ENCODE data around the gene CCDC51. TPM values are rescaled to one million over a fixed set of nuclear protein-coding genes. Genes with fewer than 3 reads are reported as not detected.

CCDC51 gene
- total and polyA plus RNA-seq, 2 of the 13 experiments (the other 11 are each of a cell fraction or from before 2014, with no cell fraction given) = 18.1 to 29.4 TPM

- TF ChIP-seq, protein P1, sequence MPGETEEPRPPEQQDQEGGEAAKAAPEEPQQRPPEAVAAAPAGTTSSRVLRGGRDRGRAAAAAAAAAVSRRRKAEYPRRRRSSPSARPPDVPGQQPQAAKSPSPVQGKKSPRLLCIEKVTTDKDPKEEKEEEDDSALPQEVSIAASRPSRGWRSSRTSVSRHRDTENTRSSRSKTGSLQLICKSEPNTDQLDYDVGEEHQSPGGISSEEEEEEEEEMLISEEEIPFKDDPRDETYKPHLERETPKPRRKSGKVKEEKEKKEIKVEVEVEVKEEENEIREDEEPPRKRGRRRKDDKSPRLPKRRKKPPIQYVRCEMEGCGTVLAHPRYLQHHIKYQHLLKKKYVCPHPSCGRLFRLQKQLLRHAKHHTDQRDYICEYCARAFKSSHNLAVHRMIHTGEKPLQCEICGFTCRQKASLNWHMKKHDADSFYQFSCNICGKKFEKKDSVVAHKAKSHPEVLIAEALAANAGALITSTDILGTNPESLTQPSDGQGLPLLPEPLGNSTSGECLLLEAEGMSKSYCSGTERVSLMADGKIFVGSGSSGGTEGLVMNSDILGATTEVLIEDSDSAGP (CRISPR knock-in tag; IDR thresholded peaks at IDR 0.05; ENCODE audit: borderline replicate concordance) = 0 out of 2 replicates have a peak, but pooled peaks have one; percentile 5
- TF ChIP-seq, protein P2, sequence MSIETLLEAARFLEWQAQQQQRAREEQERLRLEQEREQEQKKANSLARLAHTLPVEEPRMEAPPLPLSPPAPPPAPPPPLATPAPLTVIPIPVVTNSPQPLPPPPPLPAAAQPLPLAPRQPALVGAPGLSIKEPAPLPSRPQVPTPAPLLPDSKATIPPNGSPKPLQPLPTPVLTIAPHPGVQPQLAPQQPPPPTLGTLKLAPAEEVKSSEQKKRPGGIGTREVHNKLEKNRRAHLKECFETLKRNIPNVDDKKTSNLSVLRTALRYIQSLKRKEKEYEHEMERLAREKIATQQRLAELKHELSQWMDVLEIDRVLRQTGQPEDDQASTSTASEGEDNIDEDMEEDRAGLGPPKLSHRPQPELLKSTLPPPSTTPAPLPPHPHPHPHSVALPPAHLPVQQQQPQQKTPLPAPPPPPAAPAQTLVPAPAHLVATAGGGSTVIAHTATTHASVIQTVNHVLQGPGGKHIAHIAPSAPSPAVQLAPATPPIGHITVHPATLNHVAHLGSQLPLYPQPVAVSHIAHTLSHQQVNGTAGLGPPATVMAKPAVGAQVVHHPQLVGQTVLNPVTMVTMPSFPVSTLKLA (IDR thresholded peaks at IDR 0.05) = no peak
- TF ChIP-seq, protein P3, sequence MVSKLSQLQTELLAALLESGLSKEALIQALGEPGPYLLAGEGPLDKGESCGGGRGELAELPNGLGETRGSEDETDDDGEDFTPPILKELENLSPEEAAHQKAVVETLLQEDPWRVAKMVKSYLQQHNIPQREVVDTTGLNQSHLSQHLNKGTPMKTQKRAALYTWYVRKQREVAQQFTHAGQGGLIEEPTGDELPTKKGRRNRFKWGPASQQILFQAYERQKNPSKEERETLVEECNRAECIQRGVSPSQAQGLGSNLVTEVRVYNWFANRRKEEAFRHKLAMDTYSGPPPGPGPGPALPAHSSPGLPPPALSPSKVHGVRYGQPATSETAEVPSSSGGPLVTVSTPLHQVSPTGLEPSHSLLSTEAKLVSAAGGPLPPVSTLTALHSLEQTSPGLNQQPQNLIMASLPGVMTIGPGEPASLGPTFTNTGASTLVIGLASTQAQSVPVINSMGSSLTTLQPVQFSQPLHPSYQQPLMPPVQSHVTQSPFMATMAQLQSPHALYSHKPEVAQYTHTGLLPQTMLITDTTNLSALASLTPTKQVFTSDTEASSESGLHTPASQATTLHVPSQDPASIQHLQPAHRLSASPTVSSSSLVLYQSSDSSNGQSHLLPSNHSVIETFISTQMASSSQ (IDR thresholded peaks at IDR 0.05; ENCODE audit: low read depth) = no peak
- TF ChIP-seq, protein P3 (CRISPR knock-in tag; IDR thresholded peaks at IDR 0.05; ENCODE audit: borderline replicate concordance) = peak; percentile 28; the same call in 1 of the 2 replicates
- TF ChIP-seq AGO1 (IDR thresholded peaks at IDR 0.05; ENCODE audit: low read depth, low read length, poor library complexity, severe bottlenecking) (no peak), ZNF468 (CRISPR knock-in tag; IDR thresholded peaks at IDR 0.05) (no peak), ZNF746 (CRISPR knock-in tag; IDR thresholded peaks at IDR 0.05) (no peak), ZNF580 (CRISPR knock-in tag; IDR thresholded peaks at IDR 0.05; ENCODE audit: borderline replicate concordance, low read depth) (no peak), SOX6 (IDR thresholded peaks at IDR 0.05) (no peak), SOX6 (CRISPR knock-in tag; IDR thresholded peaks at IDR 0.05) (0 out of 2 replicates have a peak, but pooled peaks have one; percentile 16), HMG20A (CRISPR knock-in tag; IDR thresholded peaks at IDR 0.05; ENCODE audit: borderline replicate concordance) (no peak), GLMP (CRISPR knock-in tag; IDR thresholded peaks at IDR 0.05; ENCODE audit: borderline replicate concordance) (no peak)
- TF ChIP-seq, protein P4, sequence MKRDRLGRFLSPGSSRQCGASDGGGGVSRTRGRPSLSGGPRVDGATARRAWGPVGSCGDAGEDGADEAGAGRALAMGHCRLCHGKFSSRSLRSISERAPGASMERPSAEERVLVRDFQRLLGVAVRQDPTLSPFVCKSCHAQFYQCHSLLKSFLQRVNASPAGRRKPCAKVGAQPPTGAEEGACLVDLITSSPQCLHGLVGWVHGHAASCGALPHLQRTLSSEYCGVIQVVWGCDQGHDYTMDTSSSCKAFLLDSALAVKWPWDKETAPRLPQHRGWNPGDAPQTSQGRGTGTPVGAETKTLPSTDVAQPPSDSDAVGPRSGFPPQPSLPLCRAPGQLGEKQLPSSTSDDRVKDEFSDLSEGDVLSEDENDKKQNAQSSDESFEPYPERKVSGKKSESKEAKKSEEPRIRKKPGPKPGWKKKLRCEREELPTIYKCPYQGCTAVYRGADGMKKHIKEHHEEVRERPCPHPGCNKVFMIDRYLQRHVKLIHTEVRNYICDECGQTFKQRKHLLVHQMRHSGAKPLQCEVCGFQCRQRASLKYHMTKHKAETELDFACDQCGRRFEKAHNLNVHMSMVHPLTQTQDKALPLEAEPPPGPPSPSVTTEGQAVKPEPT (CRISPR knock-in tag; IDR thresholded peaks at IDR 0.05; ENCODE audit: low read depth) = no peak
- TF ChIP-seq, protein P5, sequence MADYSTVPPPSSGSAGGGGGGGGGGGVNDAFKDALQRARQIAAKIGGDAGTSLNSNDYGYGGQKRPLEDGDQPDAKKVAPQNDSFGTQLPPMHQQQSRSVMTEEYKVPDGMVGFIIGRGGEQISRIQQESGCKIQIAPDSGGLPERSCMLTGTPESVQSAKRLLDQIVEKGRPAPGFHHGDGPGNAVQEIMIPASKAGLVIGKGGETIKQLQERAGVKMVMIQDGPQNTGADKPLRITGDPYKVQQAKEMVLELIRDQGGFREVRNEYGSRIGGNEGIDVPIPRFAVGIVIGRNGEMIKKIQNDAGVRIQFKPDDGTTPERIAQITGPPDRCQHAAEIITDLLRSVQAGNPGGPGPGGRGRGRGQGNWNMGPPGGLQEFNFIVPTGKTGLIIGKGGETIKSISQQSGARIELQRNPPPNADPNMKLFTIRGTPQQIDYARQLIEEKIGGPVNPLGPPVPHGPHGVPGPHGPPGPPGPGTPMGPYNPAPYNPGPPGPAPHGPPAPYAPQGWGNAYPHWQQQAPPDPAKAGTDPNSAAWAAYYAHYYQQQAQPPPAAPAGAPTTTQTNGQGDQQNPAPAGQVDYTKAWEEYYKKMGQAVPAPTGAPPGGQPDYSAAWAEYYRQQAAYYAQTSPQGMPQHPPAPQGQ (CRISPR knock-in tag; IDR thresholded peaks at IDR 0.05; ENCODE audit: borderline replicate concordance) = no peak
These were observed 12.8 kb downstream of the CCDC51 start (continued) for GRCh38 chr3:48426944-48427629.

Measured in HepG2 (cell line).